NB4 (cell line): ENCODE measurements around the gene ZNF185.

ENCODE experiments used
- DNase-seq: peaks from one replicate; pipeline ENCODE4 v3.0.0; 2010; ENCODE audit warnings: low read depth
- H3K4me3 ChIP-seq: one replicate; pipeline ENCODE4 v1.5.1; 2011; ENCODE audit warnings: mild to moderate bottlenecking, low read depth, low read length, moderate library complexity
- MYC ChIP-seq: IDR thresholded peaks from 2 replicates; pipeline ENCODE4 v1.6.1; 2011; ENCODE audit warnings: low read depth, low read length
- POLR2A ChIP-seq: IDR thresholded peaks from 2 replicates; pipeline ENCODE4 v1.6.1; 2011; ENCODE audit warnings: mild to moderate bottlenecking; ENCODE audit not compliant: insufficient read length; ENCODE audit errors: extremely low read depth
- TF ChIP-seq, protein P1 (sequence below): IDR thresholded peaks from one replicate; pipeline ENCODE4 v1.5.1; 2012; ENCODE audit warnings: low read depth, low read length
- TF ChIP-seq, protein P2 (sequence below): IDR thresholded peaks from 2 replicates; pipeline ENCODE4 v1.6.1; 2011; ENCODE audit warnings: low read depth, low read length

The ZNF185 gene

DNA sequence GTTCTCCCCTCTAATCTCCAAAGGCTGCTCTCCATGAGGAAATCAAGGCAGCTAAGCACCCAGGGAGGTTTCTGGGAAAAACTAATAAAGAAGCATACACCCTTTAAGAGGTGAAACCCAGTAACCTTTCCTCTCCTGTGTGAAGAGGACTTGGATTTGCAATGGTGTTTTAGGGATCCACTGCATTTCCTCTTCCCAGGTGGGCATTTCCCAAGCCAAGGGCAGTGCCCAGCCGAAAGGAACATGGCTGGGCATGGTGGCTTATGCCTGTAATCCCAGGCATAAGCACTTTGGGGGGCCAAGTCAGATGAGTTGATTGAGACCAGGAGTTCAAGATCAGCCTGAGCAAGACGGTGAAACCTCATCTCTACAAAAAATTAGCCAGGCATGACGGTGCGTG, 5.4 kb upstream of the ZNF185 start:
- H3K4me3 ChIP-seq, result no peak overlapping the region
- TF ChIP-seq, protein P1, sequence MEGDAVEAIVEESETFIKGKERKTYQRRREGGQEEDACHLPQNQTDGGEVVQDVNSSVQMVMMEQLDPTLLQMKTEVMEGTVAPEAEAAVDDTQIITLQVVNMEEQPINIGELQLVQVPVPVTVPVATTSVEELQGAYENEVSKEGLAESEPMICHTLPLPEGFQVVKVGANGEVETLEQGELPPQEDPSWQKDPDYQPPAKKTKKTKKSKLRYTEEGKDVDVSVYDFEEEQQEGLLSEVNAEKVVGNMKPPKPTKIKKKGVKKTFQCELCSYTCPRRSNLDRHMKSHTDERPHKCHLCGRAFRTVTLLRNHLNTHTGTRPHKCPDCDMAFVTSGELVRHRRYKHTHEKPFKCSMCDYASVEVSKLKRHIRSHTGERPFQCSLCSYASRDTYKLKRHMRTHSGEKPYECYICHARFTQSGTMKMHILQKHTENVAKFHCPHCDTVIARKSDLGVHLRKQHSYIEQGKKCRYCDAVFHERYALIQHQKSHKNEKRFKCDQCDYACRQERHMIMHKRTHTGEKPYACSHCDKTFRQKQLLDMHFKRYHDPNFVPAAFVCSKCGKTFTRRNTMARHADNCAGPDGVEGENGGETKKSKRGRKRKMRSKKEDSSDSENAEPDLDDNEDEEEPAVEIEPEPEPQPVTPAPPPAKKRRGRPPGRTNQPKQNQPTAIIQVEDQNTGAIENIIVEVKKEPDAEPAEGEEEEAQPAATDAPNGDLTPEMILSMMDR, result no peak
- TF ChIP-seq POLR2A (no peak), MYC (no peak)
- TF ChIP-seq, protein P2, sequence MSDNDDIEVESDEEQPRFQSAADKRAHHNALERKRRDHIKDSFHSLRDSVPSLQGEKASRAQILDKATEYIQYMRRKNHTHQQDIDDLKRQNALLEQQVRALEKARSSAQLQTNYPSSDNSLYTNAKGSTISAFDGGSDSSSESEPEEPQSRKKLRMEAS, result no peak
- no peak for DNase-seq

DNA sequence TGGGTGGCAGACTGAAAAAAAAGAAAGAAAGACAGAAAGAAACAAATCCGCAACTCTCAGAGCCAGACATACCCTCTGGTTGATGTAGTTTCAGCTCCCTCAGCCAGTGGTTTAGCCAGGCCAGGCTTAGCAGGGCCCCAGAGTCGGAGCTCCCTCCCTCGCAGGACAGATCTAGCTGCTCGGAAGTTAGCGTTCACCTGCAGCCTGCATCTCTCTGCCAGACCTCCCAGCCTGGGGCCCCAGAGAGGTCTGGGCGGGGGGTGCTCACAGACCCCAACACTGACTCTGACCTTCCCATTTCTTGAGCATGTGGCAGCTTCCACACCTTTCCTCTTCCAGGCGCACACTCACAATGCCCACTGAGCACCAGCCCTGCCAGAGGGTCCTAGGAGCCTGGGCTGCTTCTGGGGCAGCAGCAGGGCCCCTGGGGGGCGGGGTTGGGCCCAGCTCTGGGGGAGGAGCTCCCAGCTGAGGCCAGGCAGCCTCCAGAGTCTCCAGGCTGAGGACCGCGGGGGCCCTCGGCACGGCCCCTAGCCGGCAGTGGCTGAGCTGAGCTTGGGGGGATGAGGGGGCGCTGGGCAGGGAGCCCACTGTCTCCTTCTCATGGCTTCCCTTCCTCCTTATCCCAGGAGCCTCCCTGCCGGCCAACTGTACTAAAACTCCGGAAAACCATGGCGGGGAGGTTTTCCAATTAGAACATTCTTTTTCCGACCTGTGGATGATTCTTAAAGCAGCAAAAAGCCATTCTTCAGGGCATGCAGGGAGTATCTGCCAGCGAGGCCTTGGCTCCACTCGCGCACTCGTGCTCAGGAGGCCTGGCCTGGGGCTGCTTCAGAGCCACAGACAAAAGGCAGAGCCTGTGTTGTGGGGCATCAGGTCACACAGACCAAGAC, 4.6 kb upstream of the ZNF185 start:
- H3K4me3 ChIP-seq, result no peak overlapping the region
- TF ChIP-seq MYC (no peak), POLR2A (no peak)
- TF ChIP-seq, protein P2, result no peak
- TF ChIP-seq, protein P1, result no peak
- DNase-seq, result no peak

DNA sequence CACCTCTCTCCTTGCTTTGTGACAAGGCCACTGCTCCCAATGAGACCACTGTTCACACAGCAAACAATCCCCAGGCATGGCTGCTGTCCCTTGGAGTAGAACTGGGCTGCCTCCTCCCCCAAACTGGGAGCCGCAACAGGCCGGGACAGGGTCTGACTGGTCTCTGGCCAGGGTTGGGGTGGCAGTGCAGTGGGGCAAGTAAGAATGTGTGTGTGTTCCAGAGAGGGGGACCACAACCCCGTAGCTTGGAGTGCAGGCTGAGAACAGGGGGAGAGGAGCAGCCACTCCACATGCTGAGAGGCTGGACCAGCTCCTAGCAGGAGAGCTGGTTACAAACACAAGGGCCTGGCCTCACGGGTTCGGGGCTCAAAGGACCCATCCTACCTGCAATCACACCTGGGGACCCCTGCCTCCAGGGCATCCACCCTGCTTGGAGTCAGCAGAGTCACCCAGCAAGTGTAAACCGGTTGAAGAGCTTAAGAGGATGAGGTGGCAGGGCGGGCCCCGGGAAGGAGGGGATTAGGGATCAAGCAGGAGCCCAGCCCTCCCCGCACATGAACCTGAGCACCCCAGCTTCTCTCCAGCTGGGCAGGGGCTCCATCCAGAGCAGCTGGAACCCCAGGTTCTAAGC, 3.8 kb upstream of the ZNF185 start:
- TF ChIP-seq, protein P1, result no peak
- TF ChIP-seq POLR2A (no peak), MYC (no peak)
- TF ChIP-seq, protein P2, result no peak
- DNase-seq, result no peak
- H3K4me3 ChIP-seq, result no peak overlapping the region

DNA sequence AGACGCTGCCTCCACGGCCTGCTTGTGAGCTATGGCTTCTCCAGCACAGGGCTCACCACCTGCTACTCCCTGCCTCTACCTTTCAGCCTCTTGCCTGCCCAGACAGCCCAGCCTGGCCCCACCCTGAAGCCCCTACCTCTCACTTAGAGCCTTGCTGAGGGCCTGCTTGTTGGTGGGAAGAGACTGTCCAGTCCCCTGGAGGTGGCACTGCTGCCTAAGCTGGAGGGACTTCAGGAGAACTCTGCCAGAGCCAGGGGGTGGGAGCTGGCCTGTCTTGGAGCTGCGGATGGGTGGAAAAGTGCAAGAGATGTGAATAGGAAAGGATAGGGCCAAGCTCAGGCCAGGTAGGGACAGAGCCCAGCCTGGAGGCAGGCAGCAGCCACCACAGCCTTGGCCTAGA, 2.7 kb upstream of the ZNF185 start:
- H3K4me3 ChIP-seq, result no peak overlapping the region
- no peak for DNase-seq

DNA sequence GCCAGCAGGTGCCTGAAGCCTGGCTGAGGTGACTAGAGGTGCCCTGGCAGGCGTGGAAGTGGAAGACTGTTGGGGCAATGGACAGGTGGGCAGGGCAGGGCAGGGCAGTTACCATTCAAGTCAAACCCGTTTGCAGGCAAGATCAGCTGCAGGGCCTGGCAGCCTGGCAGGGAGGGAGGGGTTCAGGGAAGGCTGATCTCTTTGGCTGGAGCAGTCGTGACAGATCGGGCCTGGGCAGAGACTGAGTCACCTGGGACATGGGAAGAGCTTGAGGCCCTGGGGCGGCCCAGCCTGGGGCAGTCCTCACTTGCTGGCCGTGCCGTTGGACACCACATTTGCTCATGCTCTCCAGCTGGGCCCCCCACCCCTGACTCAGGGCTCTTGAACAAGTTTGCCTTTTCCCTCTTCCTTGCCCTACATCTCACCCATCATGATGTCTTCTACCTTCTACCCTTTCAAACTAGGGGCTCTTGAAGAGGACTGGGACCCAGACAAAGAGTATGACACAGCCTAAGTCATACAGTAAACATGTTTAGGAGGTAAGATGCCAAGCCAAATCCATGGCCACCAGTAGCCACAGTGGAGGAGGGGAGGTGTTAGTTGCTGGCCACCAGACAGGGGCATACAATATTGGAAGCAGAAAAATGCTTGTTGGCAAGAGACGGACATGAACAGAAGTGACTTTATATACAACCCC, 2.0 kb upstream of the ZNF185 start:
- TF ChIP-seq, protein P2, result no peak
- TF ChIP-seq POLR2A (no peak), MYC (no peak)
- TF ChIP-seq, protein P1, result no peak
- no peak overlapping the region for H3K4me3 ChIP-seq
- DNase-seq, result no peak

More for the DNA sequence above, 2.7 kb upstream of the ZNF185 start:
- TF ChIP-seq POLR2A, result no peak
- TF ChIP-seq MYC, result no peak
- TF ChIP-seq, protein P2, result no peak
- TF ChIP-seq, protein P1, result no peak
